CMK (cell line): ENCODE data around the gene GPATCH4.
"Not testable (repeated sequence)": the region's sequence is repeated elsewhere in the genome, so short reads cannot be mapped to it uniquely, and the experiment has no call there.

ENCODE experiments used
- DNase-seq: peaks from one replicate; pipeline ENCODE4 v3.0.0-alpha.2; 2010; ENCODE audit warnings: low read depth

GPATCH4 gene

GRCh38 chr1:156595016-156595415 lies 6.3 kb downstream of the GPATCH4 start:
- no peak for DNase-seq

- DNase-seq = no peak
Observed at GRCh38 chr1:156594190-156594589, 7.1 kb downstream of the GPATCH4 start.

GRCh38 chr1:156593661-156593989 lies 7.7 kb downstream of the GPATCH4 start:
- no peak for DNase-seq

- no peak for DNase-seq
Observed at GRCh38 chr1:156592910-156593660, 8.2 kb downstream of the GPATCH4 start.

GRCh38 chr1:156592158-156592909 lies 8.9 kb downstream of the GPATCH4 start:
- DNase-seq = no peak

- peak; percentile 61 for DNase-seq
Observed at GRCh38 chr1:156591432-156592157, 9.7 kb downstream of the GPATCH4 start, which contains the start of gene NAXE. TSS of gene NAXE (plus strand) at chr1:156591776. CDS start at chr1:156591805, 29 bp downstream.

- no peak for DNase-seq
Observed at GRCh38 chr1:156591181-156591431, 10.2 kb downstream of the GPATCH4 start.

- no peak for DNase-seq
Observed at GRCh38 chr1:156590326-156591180, 10.7 kb downstream of the GPATCH4 start.

GRCh38 chr1:156589546-156589945 lies 11.7 kb downstream of the GPATCH4 start:
- no peak for DNase-seq

- DNase-seq = not testable (repeated sequence)
Observed at GRCh38 chr1:156587927-156588326, 13.4 kb downstream of the GPATCH4 start.

- no peak for DNase-seq
Observed at GRCh38 chr1:156586892-156587477, 14.3 kb downstream of the GPATCH4 start.

GRCh38 chr1:156586323-156586722 lies 15.0 kb downstream of the GPATCH4 start:
- DNase-seq = no peak

- DNase-seq = no peak
Observed at GRCh38 chr1:156584813-156585212, 16.5 kb downstream of the GPATCH4 start.

GRCh38 chr1:156583821-156584622 lies 17.3 kb downstream of the GPATCH4 start:
- DNase-seq = peak; percentile 85

GRCh38 chr1:156582388-156583017 lies 18.8 kb downstream of the GPATCH4 start:
- no peak for DNase-seq

- no peak for DNase-seq
Observed at GRCh38 chr1:156581661-156582387, 19.5 kb downstream of the GPATCH4 start.

GRCh38 chr1:156579472-156579871 lies 21.8 kb downstream of the GPATCH4 start, which contains the start of gene TTC24:
TSS of gene TTC24 (plus strand) at chr1:156579723. CDS start at chr1:156581365, 1,642 bp downstream.
- DNase-seq = no peak

- no peak for DNase-seq
Observed at GRCh38 chr1:156578055-156578454, 23.2 kb downstream of the GPATCH4 start.

- DNase-seq = no peak
Observed at GRCh38 chr1:156577550-156577949, 23.7 kb downstream of the GPATCH4 start.
